Mesenchymal stem cell (in vitro differentiated cells and primary cell): ENCODE data around the gene CD2BP2.

Source experiments
- DNase-seq: peaks from one replicate; pipeline ENCODE4 v3.0.0-alpha.2; 2013
- H2AFZ ChIP-seq: one replicate; pipeline ENCODE4 v1.6.1; 2013; ENCODE audit warnings: low read depth, mild to moderate bottlenecking, control low read depth, inconsistent platforms, low read length, moderate library complexity
- H2AK5ac ChIP-seq: 2 replicates; pipeline ENCODE4 v1.6.1; 2013; ENCODE audit warnings: low read length, moderate library complexity, mild to moderate bottlenecking, inconsistent platforms; ENCODE audit not compliant: severe bottlenecking
- H2BK120ac ChIP-seq: one replicate; pipeline ENCODE4 v1.6.1; 2013; ENCODE audit warnings: low read depth, mild to moderate bottlenecking, inconsistent platforms, low read length, moderate library complexity
- H2BK12ac ChIP-seq, 2 experiments: one replicate each; pipeline ENCODE4 v1.6.1; 2013; ENCODE audit warnings: inconsistent platforms in 2 of 2, low read length in 2 of 2, mild to moderate bottlenecking in 2 of 2, moderate library complexity in 2 of 2, control low read depth in 1 of 2
- H2BK15ac ChIP-seq: one replicate; pipeline ENCODE4 v1.6.1; 2013; ENCODE audit warnings: mild to moderate bottlenecking, low read depth, inconsistent platforms; ENCODE audit not compliant: poor library complexity, severe bottlenecking
- H2BK5ac ChIP-seq: 2 replicates; pipeline ENCODE4 v1.6.1; 2013; ENCODE audit warnings: low read depth, mild to moderate bottlenecking, low read length, control low read depth, inconsistent platforms; ENCODE audit not compliant: poor library complexity, severe bottlenecking
- H3K14ac ChIP-seq, 2 experiments: one replicate each; pipeline ENCODE4 v1.6.1; 2013; ENCODE audit warnings: inconsistent platforms in 2 of 2, low read length in 2 of 2, control low read depth in 1 of 2, mild to moderate bottlenecking in 1 of 2, moderate library complexity in 1 of 2
- H3K18ac ChIP-seq, 2 experiments: one replicate each; pipeline ENCODE4 v1.6.1; 2013; ENCODE audit warnings: inconsistent platforms in 2 of 2, low read length in 2 of 2, control low read depth in 1 of 2, low read depth in 1 of 2, mild to moderate bottlenecking in 1 of 2
- H3K23ac ChIP-seq, 2 experiments: one replicate each; pipeline ENCODE4 v1.6.1; 2013; ENCODE audit warnings: inconsistent platforms in 2 of 2, low read length in 2 of 2, mild to moderate bottlenecking in 2 of 2, moderate library complexity in 2 of 2, control low read depth in 1 of 2
- H3K27ac ChIP-seq: 2 replicates; pipeline ENCODE4 v1.5.1; 2013; ENCODE audit warnings: mild to moderate bottlenecking, moderate library complexity, low read length, control low read depth, inconsistent platforms; ENCODE audit not compliant: poor library complexity, severe bottlenecking
- H3K27me3 ChIP-seq, 2 experiments: 2 replicates each; pipeline versions ENCODE4 v1.6.1 to v1.7.0; 2013; ENCODE audit warnings: low read length in 2 of 2, mild to moderate bottlenecking in 2 of 2, moderate library complexity in 2 of 2, control low read depth in 1 of 2, inconsistent platforms in 1 of 2; ENCODE audit not compliant: control insufficient read depth in 1 of 2, insufficient read depth in 1 of 2
- H3K36me3 ChIP-seq, 2 experiments: 2 replicates each; pipeline versions ENCODE4 v1.6.1 to v1.7.0; 2013; ENCODE audit warnings: low read length in 2 of 2, control low read depth in 1 of 2, inconsistent platforms in 1 of 2, low read depth in 1 of 2, mild to moderate bottlenecking in 1 of 2; ENCODE audit not compliant: insufficient read depth in 2 of 2, control insufficient read depth in 1 of 2
- H3K4ac ChIP-seq, 2 experiments: one replicate each; pipeline ENCODE4 v1.6.1; 2013; ENCODE audit warnings: inconsistent platforms in 2 of 2, low read length in 2 of 2, mild to moderate bottlenecking in 2 of 2, moderate library complexity in 2 of 2, control low read depth in 1 of 2, low read depth in 1 of 2
- H3K4me1 ChIP-seq: 2 replicates; pipeline ENCODE4 v1.6.1; 2013; ENCODE audit warnings: low read depth, low read length, control low read depth; ENCODE audit not compliant: control insufficient read depth, insufficient read depth
- H3K4me2 ChIP-seq: 2 replicates; pipeline ENCODE4 v1.6.1; 2013; ENCODE audit warnings: low read length, mild to moderate bottlenecking, inconsistent platforms; ENCODE audit not compliant: poor library complexity, severe bottlenecking
- H3K4me3 ChIP-seq, 2 experiments: 2 replicates each; pipeline versions ENCODE4 v1.5.1 to v1.7.0; 2013; ENCODE audit warnings: low read length in 2 of 2, mild to moderate bottlenecking in 2 of 2, control low read depth in 1 of 2, low read depth in 1 of 2; ENCODE audit not compliant: insufficient read depth in 1 of 2
- H3K79me1 ChIP-seq: replicated peaks from 2 replicates; pipeline ENCODE4 v1.6.1; 2013; ENCODE audit warnings: mild to moderate bottlenecking, control low read depth, low read length, inconsistent platforms; ENCODE audit not compliant: poor library complexity, severe bottlenecking
- H3K9ac ChIP-seq: 2 replicates; pipeline ENCODE4 v1.7.0; 2013; ENCODE audit warnings: mild to moderate bottlenecking, low read length, moderate library complexity
- H3K9me3 ChIP-seq: 2 replicates; pipeline ENCODE4 v1.7.0; 2013; ENCODE audit warnings: mild to moderate bottlenecking, low read length; ENCODE audit not compliant: control insufficient read depth
- H4K8ac ChIP-seq: one replicate; pipeline ENCODE4 v1.6.1; 2013; ENCODE audit warnings: inconsistent platforms, mild to moderate bottlenecking, low read length, moderate library complexity
- H4K91ac ChIP-seq: one replicate; pipeline ENCODE4 v1.6.1; 2013; ENCODE audit warnings: mild to moderate bottlenecking, low read length, inconsistent platforms
- WGBS: methylation state at CpG from one replicate; pipeline ENCODE4 v1.1.7; 2013; ENCODE audit warnings: mixed read lengths; 5-methylcytosine and 5-hydroxymethylcytosine counted together

The CD2BP2 gene

DNA sequence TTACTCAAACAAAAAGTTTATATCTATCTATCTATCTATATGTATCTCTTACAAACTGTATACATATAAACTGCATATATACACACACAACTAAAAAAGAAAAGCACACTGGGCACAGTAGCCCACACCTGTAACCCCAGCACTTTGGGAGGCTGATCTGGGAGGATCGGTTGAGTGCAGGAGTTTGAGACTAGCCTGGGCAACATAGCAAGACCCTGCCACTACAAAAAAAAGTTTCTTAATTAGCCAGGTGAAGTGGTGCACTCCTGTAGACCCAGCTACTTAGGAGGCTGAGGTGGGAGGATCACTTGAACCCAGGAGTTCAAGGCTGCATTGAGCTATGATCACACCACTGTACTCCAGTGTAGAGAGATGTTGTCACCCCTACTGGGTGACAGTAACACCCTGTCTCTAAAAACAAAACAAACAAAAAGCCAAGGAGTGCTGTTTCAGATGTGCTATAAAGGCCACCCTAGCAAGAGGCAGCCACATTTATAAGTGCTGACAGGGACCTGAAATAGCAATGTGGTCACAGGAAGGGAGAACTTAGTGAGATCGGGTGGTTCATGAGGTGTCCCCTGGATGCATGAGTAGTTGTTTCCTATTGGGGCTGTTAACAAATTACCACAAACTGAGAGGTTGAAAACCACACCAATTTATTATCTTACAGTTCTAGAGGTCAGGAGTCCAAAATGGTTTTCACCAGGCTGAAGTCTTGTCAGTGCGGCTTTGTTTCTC lies 4.8 kb downstream of the CD2BP2 start:
- Histone ChIP-seq H3K23ac (no peak overlapping the region), H3K14ac (no peak overlapping the region), H4K8ac (no peak overlapping the region), H2BK5ac (no peak overlapping the region), H2BK12ac (no peak overlapping the region), H3K36me3 (peaks cover 38 to 40% of the 10 kb centered on the region in 2 experiments), H3K4ac (no peak overlapping the region), H2BK120ac (no peak overlapping the region), H2BK15ac (no peak overlapping the region), H3K4me1 (peaks cover 29% of the 10 kb centered on the region), H3K9ac (no peak overlapping the region), H3K79me1 (peaks cover 23% of the 10 kb centered on the region), H3K27ac (no peak overlapping the region), H3K9me3 (no peaks in the 10 kb centered on the region), H2AFZ (no peak overlapping the region), H3K27me3 (no peaks in the 10 kb centered on the region), H3K18ac (no peak overlapping the region), H3K4me3 (no peak overlapping the region), H3K4me2 (no peak overlapping the region), H4K91ac (no peak overlapping the region), H2AK5ac (no peak overlapping the region)
- WGBS, result 95% methylated on average over 1 of the region's 3 CpGs
- DNase-seq, result peak; percentile 27

DNA sequence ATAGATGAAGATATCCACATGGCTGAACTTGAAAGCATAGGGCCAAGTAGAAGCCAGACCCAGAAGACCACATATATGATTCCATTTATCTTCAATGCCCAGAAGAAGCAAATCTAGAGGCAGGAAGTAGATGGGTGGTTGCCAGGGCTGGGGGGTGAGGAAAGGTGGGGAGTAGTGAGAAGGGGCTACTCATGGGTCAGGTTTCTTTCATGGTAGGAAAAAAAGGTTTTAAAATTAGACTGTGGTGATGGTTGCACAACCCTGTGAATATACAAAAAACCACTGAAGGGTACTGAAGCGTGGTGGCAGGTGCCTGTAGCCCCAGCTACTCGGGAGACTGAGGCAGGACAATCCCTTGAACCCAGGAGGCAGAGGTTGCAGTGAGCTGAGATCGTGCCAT lies 5.4 kb downstream of the CD2BP2 start:
- Histone ChIP-seq H3K23ac (no peak overlapping the region), H3K27me3 (no peaks in the 10 kb centered on the region), H3K79me1 (peaks cover 22% of the 10 kb centered on the region), H4K8ac (no peak overlapping the region), H3K9ac (no peak overlapping the region), H4K91ac (no peak overlapping the region), H2BK12ac (no peak overlapping the region), H2BK5ac (no peak overlapping the region), H2AK5ac (no peak overlapping the region), H2BK120ac (no peak overlapping the region), H3K4ac (no peak overlapping the region), H3K4me1 (peaks cover 29% of the 10 kb centered on the region), H3K36me3 (peaks cover 38 to 40% of the 10 kb centered on the region in 2 experiments), H3K27ac (no peak overlapping the region), H3K4me3 (no peak overlapping the region), H2AFZ (no peak overlapping the region), H3K9me3 (no peaks in the 10 kb centered on the region), H3K14ac (no peak overlapping the region), H3K4me2 (no peak overlapping the region), H3K18ac (no peak overlapping the region), H2BK15ac (no peak overlapping the region)
- DNase-seq, result no peak
- 96% methylated on average over 3 of the region's 3 CpGs for WGBS

DNA sequence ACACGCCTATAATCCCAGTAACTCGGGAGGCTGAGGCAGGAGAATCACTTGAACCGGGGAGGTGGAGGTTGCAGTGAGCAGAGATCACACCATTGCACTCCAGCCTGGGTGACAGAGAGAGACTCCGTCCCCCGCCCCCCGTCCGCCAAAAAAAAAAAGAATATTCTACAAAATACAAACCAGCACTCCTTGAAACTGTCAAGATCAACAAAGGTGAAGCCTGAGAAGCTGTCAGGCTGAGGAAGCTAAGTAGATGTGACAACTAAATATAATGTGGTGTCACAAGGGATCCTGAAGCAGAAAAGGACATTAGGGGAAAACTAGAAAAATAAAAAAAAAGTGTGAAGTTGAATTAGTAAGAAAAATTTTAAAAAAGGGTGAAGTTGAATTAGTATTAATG lies 6.2 kb downstream of the CD2BP2 start:
- no peak overlapping the region for H3K4me3 ChIP-seq
- DNase-seq, result no peak
- no peak overlapping the region for H3K14ac ChIP-seq
- no peak overlapping the region for H3K4ac ChIP-seq
- H3K79me1 ChIP-seq, result peaks cover 22% of the 10 kb centered on the region
- WGBS, result 93% methylated on average over 3 of the region's 7 CpGs
- peaks cover 27% of the 10 kb centered on the region for H3K4me1 ChIP-seq
- no peak overlapping the region for H3K18ac ChIP-seq
- no peak overlapping the region for H4K91ac ChIP-seq
- H3K27ac ChIP-seq, result no peak overlapping the region
- no peak overlapping the region for H3K9ac ChIP-seq
- no peak overlapping the region for H4K8ac ChIP-seq
- no peak overlapping the region for H3K23ac ChIP-seq
- H2BK15ac ChIP-seq, result no peak overlapping the region
- no peak overlapping the region for H3K4me2 ChIP-seq
- H2BK12ac ChIP-seq, result no peak overlapping the region
- H2BK5ac ChIP-seq, result no peak overlapping the region
- peaks cover 37 to 39% of the 10 kb centered on the region in 2 experiments for H3K36me3 ChIP-seq
- H3K9me3 ChIP-seq, result no peaks in the 10 kb centered on the region
- no peak overlapping the region for H2BK120ac ChIP-seq
- no peak overlapping the region for H2AK5ac ChIP-seq
- no peaks in the 10 kb centered on the region for H3K27me3 ChIP-seq
- H2AFZ ChIP-seq, result no peak overlapping the region

DNA sequence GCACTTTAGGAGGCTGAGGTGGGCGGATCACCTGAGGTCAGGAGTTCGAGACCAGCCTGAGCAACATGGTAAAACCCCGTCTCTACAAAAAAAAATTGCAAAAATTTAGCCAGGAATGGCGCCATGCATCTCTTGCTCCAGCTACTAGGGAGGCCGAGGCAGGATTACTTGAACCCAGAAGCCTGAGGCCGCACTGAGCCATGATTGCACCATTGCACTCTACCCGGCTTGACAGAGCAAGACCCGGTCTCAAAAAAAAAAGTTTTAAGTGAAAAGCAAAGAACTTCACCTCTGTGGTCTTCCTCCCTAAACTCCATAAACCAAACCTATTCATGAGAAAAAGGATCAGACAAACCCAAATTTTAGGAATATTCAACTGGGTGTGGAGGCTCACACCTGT lies 7.0 kb downstream of the CD2BP2 start:
- no peak overlapping the region for H3K23ac ChIP-seq
- no peak overlapping the region for H3K9ac ChIP-seq
- no peak overlapping the region for H4K8ac ChIP-seq
- no peak overlapping the region for H2BK12ac ChIP-seq
- H3K14ac ChIP-seq, result no peak overlapping the region
- H3K27ac ChIP-seq, result no peak overlapping the region
- no peak overlapping the region for H2BK120ac ChIP-seq
- peaks cover 16% of the 10 kb centered on the region for H3K79me1 ChIP-seq
- no peak overlapping the region for H3K4ac ChIP-seq
- no peaks in the 10 kb centered on the region for H3K27me3 ChIP-seq
- no peaks in the 10 kb centered on the region for H3K9me3 ChIP-seq
- WGBS, result 98% methylated on average over 8 of the region's 8 CpGs
- H2BK15ac ChIP-seq, result no peak overlapping the region
- H2AFZ ChIP-seq, result no peak overlapping the region
- H3K4me2 ChIP-seq, result no peak overlapping the region
- H3K36me3 ChIP-seq, result peaks cover 29 to 31% of the 10 kb centered on the region in 2 experiments
- H4K91ac ChIP-seq, result no peak overlapping the region
- H3K4me3 ChIP-seq, result no peak overlapping the region
- H3K4me1 ChIP-seq, result peaks cover 19% of the 10 kb centered on the region
- no peak for DNase-seq
- H3K18ac ChIP-seq, result no peak overlapping the region
- H2AK5ac ChIP-seq, result no peak overlapping the region
- H2BK5ac ChIP-seq, result no peak overlapping the region
